ENCODE data around the gene GRM4.

GRM4 gene

GRCh38 chr6:34021554-34022190 is 124.2 kb downstream of the GRM4 start:
- Mint-ChIP-seq H3K9me3 (peaks cover 12% of the 10 kb centered on the region), H3K4me1 (peaks cover 30% of the 10 kb centered on the region), H3K36me3 (ENCODE audit: low read depth) (no peaks in the 10 kb centered on the region), H3K27ac (peak overlapping the region; percentile 64), H3K4me3 (no peak overlapping the region), H3K27me3 (ENCODE audit: low read depth, poor library complexity) (peaks cover 15% of the 10 kb centered on the region)
- no peak for TF ChIP-seq CTCF (IDR thresholded peaks at IDR 0.05)
- DNase-seq = no peak

GRCh38 chr6:34020807-34021553 is 124.9 kb downstream of the GRM4 start:
- no peak for TF ChIP-seq CTCF (IDR thresholded peaks at IDR 0.05)
- no peak overlapping the region for H3K4me3 Mint-ChIP-seq
- H3K9me3 Mint-ChIP-seq = peaks cover 12% of the 10 kb centered on the region
- H3K27me3 Mint-ChIP-seq (ENCODE audit: low read depth, poor library complexity) = peaks cover 15% of the 10 kb centered on the region
- no peak for DNase-seq
- no peaks in the 10 kb centered on the region for H3K36me3 Mint-ChIP-seq (ENCODE audit: low read depth)
- H3K4me1 Mint-ChIP-seq = peaks cover 28% of the 10 kb centered on the region
- peak overlapping the region; percentile 64 for H3K27ac Mint-ChIP-seq

GRCh38 chr6:34020278-34020677 is 125.6 kb downstream of the GRM4 start:
- TF ChIP-seq CTCF (IDR thresholded peaks at IDR 0.05) = no peak
- no peak for DNase-seq
- Mint-ChIP-seq H3K36me3 (ENCODE audit: low read depth) (no peaks in the 10 kb centered on the region), H3K9me3 (peaks cover 12% of the 10 kb centered on the region), H3K27me3 (ENCODE audit: low read depth, poor library complexity) (peaks cover 21% of the 10 kb centered on the region), H3K4me3 (no peak overlapping the region), H3K4me1 (peaks cover 28% of the 10 kb centered on the region), H3K27ac (no peak overlapping the region)

GRCh38 chr6:34018961-34019606 is 126.8 kb downstream of the GRM4 start:
- TF ChIP-seq CTCF (IDR thresholded peaks at IDR 0.05) = no peak
- no peak for DNase-seq
- Mint-ChIP-seq H3K4me1 (peaks cover 34% of the 10 kb centered on the region), H3K36me3 (ENCODE audit: low read depth) (no peaks in the 10 kb centered on the region), H3K4me3 (no peak overlapping the region), H3K27me3 (ENCODE audit: low read depth, poor library complexity) (peaks cover 23% of the 10 kb centered on the region), H3K27ac (no peak overlapping the region), H3K9me3 (peaks cover 10% of the 10 kb centered on the region)

DNA sequence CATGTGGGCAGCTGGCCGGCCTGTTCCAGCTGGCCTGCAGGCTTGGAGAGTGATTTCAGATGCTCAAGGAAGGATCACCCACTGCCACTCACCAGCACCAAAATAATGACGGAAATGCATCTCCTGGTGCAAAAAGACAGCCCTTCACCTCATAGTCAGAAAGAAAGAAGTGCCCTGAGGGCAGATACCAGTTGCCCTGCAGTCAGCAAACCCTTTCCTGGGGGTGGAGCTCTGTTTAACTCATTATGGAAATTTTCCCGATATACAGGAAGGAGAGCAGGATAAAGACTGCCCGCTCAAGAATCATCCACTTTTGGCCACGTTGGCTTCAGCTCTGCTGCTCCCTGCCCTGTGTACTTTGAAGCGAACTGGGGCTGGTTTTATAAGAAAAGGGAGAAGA is 127.9 kb downstream of the GRM4 start:
- H3K36me3 Mint-ChIP-seq (ENCODE audit: low read depth) = no peaks in the 10 kb centered on the region
- peaks cover 5% of the 10 kb centered on the region for H3K9me3 Mint-ChIP-seq
- H3K27me3 Mint-ChIP-seq (ENCODE audit: low read depth, poor library complexity) = peaks cover 23% of the 10 kb centered on the region
- no peak for TF ChIP-seq CTCF (IDR thresholded peaks at IDR 0.05)
- no peak overlapping the region for H3K27ac Mint-ChIP-seq
- H3K4me3 Mint-ChIP-seq = no peak overlapping the region
- H3K4me1 Mint-ChIP-seq = peaks cover 32% of the 10 kb centered on the region
- no peak for DNase-seq

All from nephron progenitor cell (in vitro differentiated cells).